Upper lobe of left lung (tissue), 4 donors: ENCODE results near the gene VRK2.

ENCODE experiments used
- EP300 ChIP-seq, 4 donors: sonication (generic); formaldehyde crosslinking; IDR thresholded peaks; one replicate each; pipeline ENCODE4 v1.5.1; 2017; ENCODE audit warnings: antibody characterized with exemption in 4 of 4, control low read depth in 2 of 4
- POLR2A ChIP-seq, 4 donors: fragments of 450-650 bp; IDR thresholded peaks; one replicate each; pipeline ENCODE4 v1.5.1; 2016 to 2017; ENCODE audit warnings: antibody characterized with exemption in 4 of 4, mild to moderate bottlenecking in 2 of 4
- TF ChIP-seq, protein P1 (sequence below), 6 experiments: fragments of 450-650 bp in 4 of 6; fragments of 200-600 bp in 2 of 6; sonication (generic) in 2 of 6; IDR thresholded peaks; one replicate each; pipeline ENCODE4 v1.5.1; 2016 to 2019; ENCODE audit warnings: antibody characterized with exemption in 6 of 6

DNA sequence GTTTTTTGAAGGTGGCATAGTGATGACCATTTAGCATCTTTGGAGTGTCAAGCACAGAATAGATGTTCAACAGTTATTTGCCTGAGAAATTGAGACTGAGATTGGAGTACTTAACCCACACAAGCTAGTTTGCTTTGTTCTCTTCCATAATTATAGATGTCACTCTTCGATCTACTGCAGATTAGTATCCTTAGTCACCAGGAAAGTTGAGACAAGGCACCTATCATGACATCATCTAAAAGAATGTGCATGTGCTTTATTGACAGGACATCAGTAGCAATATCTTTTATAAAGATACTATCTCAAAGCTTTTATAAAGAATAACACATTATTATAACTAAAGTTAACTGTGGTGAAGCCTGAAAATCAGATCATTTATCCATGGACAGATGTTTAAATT lies 6.4 kb downstream of the VRK2 start:
- TF ChIP-seq, protein P1, sequence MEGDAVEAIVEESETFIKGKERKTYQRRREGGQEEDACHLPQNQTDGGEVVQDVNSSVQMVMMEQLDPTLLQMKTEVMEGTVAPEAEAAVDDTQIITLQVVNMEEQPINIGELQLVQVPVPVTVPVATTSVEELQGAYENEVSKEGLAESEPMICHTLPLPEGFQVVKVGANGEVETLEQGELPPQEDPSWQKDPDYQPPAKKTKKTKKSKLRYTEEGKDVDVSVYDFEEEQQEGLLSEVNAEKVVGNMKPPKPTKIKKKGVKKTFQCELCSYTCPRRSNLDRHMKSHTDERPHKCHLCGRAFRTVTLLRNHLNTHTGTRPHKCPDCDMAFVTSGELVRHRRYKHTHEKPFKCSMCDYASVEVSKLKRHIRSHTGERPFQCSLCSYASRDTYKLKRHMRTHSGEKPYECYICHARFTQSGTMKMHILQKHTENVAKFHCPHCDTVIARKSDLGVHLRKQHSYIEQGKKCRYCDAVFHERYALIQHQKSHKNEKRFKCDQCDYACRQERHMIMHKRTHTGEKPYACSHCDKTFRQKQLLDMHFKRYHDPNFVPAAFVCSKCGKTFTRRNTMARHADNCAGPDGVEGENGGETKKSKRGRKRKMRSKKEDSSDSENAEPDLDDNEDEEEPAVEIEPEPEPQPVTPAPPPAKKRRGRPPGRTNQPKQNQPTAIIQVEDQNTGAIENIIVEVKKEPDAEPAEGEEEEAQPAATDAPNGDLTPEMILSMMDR (IDR thresholded peaks at IDR 0.05), result no peak
- no peak for TF ChIP-seq POLR2A (IDR thresholded peaks at IDR 0.05)
- no peak for TF ChIP-seq EP300 (IDR thresholded peaks at IDR 0.05)
